GM12891 (cell line): ENCODE measurements around the gene WDFY2.

Experiments
- POLR2A ChIP-seq: IDR thresholded peaks from 2 replicates; pipeline ENCODE4 v1.6.1; 2011; ENCODE audit warnings: low read depth, low read length, control low read depth
- POLR2AphosphoS5 ChIP-seq: IDR thresholded peaks from 2 replicates; pipeline ENCODE4 v1.6.1; 2011; ENCODE audit warnings: low read depth, low read length, control low read depth

GRCh38 chr13:51538591-51539179 lies 45.6 kb upstream of the WDFY2 start:
- no peak for TF ChIP-seq POLR2AphosphoS5
- no peak for TF ChIP-seq POLR2A
